Urothelium cell line (cell line): ENCODE data around the gene WIPF1.
A peak's percentile ranks its signal among the peaks of the same experiment; 100 is the strongest.

Experiments used
- DNase-seq: peaks from one replicate; pipeline ENCODE4 v3.0.0; 2011; ENCODE audit warnings: low spot score, mixed read lengths
- FAIRE-seq: peaks from 2 replicates; lab custom pipeline; 2011; peaks lifted over from hg19 to GRCh38; lab: Jason Lieb, UNC

The WIPF1 gene

GRCh38 chr2:174623106-174623637 is 25.6 kb upstream of the WIPF1 start:
- DNase-seq = no peak
- no peak for FAIRE-seq

GRCh38 chr2:174621323-174621722 is 23.7 kb upstream of the WIPF1 start:
- DNase-seq (no peak), FAIRE-seq (no peak)

GRCh38 chr2:174618179-174618578 is 20.6 kb upstream of the WIPF1 start:
- DNase-seq (no peak), FAIRE-seq (no peak)

- FAIRE-seq (no peak), DNase-seq (no peak)
Measured at GRCh38 chr2:174617718-174618117, 20.1 kb upstream of the WIPF1 start.

GRCh38 chr2:174617120-174617519 is 19.5 kb upstream of the WIPF1 start:
- FAIRE-seq (no peak), DNase-seq (no peak)

- FAIRE-seq (no peak), DNase-seq (peak; percentile 14)
Measured at GRCh38 chr2:174615871-174616436, 18.4 kb upstream of the WIPF1 start.

GRCh38 chr2:174614261-174614660 is 16.7 kb upstream of the WIPF1 start:
- DNase-seq = peak; percentile 14
- FAIRE-seq = no peak

GRCh38 chr2:174613531-174613930 is 15.9 kb upstream of the WIPF1 start:
- FAIRE-seq (no peak), DNase-seq (no peak)

- FAIRE-seq (no peak), DNase-seq (no peak)
Measured at GRCh38 chr2:174612970-174613369, 15.4 kb upstream of the WIPF1 start.

GRCh38 chr2:174611854-174612253 is 14.2 kb upstream of the WIPF1 start:
- DNase-seq (no peak), FAIRE-seq (no peak)

- DNase-seq (no peak), FAIRE-seq (no peak)
Measured at GRCh38 chr2:174611006-174611405, 13.4 kb upstream of the WIPF1 start.

GRCh38 chr2:174610243-174610995 is 12.8 kb upstream of the WIPF1 start:
- no peak for DNase-seq
- FAIRE-seq = no peak

GRCh38 chr2:174609261-174609660 is 11.7 kb upstream of the WIPF1 start:
- FAIRE-seq (no peak), DNase-seq (no peak)

GRCh38 chr2:174608866-174609214 is 11.2 kb upstream of the WIPF1 start:
- DNase-seq (no peak), FAIRE-seq (no peak)

GRCh38 chr2:174607989-174608865 is 10.6 kb upstream of the WIPF1 start:
- no peak for DNase-seq
- no peak for FAIRE-seq

GRCh38 chr2:174607584-174607983 is 10.0 kb upstream of the WIPF1 start:
- DNase-seq = no peak
- FAIRE-seq = no peak

GRCh38 chr2:174606336-174606735 is 8.7 kb upstream of the WIPF1 start:
- peak; percentile 49 for DNase-seq
- FAIRE-seq = no peak

GRCh38 chr2:174605687-174606086 is 8.1 kb upstream of the WIPF1 start:
- FAIRE-seq = no peak

GRCh38 chr2:174603280-174603679 is 5.7 kb upstream of the WIPF1 start:
- FAIRE-seq = no peak
- DNase-seq = no peak

More at GRCh38 chr2:174605687-174606086, 8.1 kb upstream of the WIPF1 start:
- DNase-seq = no peak

- no peak for DNase-seq
- no peak for FAIRE-seq
Measured at GRCh38 chr2:174602745-174603144, 5.1 kb upstream of the WIPF1 start.

- FAIRE-seq (no peak), DNase-seq (no peak)
Measured at GRCh38 chr2:174600349-174600748, 2.7 kb upstream of the WIPF1 start.
